T follicular helper cell (primary cell): ENCODE results near the gene F12.

Experiments
- DNase-seq: peaks from one replicate; pipeline ENCODE4 v3.0.0-alpha.2; 2020; ENCODE audit warnings: low read depth

Gene F12

DNA sequence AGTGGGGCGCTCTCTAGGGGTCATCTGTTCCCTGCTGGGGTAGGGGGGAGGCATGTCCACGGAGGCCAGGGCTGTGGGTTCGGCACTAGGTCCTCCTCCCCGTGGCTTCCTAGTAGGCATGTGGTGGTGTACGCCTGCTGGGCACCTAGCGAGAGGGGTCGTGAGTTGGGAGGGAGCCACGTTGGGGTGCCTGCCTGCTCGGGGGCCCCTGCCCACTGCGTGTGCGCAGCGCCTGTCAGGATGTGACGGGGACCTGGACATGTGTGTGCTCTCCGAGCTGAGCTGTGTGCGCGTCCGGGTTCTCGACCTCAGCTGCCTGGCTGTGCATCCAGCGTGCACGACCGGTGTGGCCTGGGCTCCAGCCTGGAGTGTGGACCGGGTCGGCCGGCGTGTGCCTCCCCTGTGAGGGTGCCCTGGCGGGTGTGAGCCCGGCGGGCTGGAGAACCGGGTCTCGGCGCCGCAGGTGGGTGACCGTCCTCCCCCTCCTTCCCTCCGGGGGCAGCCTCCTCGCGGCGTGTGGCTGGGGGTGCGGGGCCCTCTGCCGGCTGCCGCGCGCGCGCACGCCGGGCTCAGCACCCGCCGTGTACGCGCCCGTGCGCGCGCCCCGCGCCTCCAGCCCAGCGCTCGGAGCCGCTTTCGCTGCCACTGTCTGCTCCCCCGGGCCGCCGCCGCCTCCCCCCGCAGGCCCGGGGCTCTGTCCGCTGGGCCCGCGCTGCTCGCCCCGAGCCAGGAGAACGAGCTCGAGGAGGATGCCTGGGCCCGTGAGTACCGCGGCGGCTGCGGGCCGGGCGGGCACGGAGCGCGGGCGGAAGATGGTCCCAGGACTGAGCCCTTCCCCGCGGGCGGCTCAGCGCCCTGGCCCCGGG is 37.1 kb upstream of the F12 start, which contains the start of gene PRR7:
Gene PRR7 (plus strand): TSS at position 615 of the 866 bp plus-strand sequence. CDS start 8,254 bp downstream, outside the sequence.
- DNase-seq, result peak; percentile 58

DNA sequence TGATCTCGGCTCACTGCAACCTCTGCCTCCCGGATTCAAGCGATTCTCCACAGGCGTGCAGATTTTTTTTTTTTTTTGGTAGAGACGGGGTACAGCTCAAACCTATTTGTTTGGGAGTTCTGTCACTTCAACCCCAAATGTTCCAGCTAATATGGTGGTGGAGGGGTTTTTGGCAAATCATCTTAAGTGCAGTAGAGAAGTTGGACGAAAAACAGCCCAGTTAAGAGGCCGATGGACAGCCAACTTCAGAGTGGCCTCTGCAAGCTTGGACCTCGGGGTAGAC is 36.5 kb upstream of the F12 start:
- DNase-seq, result no peak

DNA sequence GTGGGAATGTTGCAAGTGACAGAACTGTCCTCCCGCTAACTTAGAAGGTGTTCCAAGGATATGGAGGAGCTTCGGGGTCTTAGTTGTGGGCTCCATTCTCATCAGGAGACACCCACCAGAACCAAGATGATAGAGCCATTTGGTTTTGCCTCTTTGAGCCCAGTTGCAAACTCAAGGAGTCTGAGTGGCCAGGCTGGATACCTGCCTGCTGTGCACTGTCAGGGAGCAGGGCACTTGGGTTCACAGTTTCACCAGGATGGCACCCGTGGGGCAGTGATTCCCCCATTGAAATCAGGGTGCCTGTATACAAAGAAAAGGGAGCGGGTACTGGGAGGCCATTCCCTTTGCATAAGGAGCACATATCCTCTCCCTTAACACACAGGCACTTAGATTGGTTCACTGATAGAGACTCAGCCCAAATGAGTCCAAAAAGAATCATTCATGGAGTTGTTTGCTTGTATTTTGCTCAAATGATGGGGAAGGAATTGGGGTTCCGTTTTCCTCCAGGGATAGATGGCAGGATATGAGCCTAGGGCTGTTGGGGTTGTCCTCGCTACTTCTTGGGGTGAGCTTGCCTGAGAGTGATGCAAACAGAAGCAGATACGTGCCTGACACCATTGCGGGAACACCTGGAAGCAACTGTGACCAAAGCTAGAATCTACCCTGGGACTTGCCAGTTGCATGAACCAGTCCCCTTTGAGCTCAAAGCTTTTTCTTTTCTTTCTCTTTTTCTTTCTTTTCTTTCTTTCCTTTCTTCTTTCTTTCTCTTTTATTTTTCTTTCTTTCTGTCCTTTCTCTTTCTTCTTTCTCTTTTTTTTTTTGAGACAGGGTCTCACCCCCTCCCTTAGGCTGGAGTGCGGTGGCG is 35.9 kb upstream of the F12 start:
- DNase-seq, result no peak

DNA sequence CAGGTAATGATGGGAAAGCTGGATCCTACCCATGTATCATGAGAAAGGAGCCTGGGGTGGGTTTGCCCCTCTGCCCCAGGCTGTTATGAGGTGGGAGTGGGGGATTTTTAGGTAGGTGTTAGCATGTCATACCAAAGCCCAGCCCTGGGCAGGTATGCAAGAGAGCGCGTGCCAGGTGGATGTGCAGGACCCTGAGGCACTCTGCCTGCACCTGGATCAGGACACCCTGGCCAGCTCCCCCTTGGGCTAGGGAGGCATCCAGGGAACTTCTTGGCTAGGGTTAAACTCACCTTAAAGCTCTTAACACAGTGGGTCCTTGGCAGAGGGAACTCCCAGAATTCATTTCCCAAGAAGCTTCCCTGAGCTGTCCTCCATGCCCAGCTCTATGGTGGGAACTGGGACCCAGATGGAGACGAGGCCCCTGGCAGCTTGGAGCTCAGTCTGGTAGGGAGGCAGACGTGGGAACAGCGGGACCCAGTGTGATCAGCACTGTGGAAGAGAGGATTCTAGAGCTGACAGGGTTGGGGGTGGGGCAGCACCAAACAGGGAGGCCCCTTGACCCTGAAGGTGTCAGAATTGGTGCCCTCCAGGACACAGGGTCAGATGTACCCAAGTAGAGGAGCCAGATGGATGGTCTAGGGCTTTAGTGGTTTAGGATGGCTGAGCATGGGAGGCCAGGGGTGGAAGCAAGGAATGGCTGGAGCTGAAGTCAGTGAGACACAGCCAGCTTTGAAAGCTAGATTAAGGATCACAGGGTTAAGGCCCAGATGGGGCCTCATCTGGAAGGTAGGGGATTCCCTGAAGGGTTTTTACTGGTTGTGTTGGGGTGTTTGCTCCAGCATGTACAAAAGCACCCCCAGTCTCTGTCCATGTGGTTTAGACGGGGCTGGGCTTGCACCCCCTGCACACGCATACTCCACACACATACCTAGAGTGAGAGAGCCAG is 35.0 kb upstream of the F12 start:
- DNase-seq, result no peak

DNA sequence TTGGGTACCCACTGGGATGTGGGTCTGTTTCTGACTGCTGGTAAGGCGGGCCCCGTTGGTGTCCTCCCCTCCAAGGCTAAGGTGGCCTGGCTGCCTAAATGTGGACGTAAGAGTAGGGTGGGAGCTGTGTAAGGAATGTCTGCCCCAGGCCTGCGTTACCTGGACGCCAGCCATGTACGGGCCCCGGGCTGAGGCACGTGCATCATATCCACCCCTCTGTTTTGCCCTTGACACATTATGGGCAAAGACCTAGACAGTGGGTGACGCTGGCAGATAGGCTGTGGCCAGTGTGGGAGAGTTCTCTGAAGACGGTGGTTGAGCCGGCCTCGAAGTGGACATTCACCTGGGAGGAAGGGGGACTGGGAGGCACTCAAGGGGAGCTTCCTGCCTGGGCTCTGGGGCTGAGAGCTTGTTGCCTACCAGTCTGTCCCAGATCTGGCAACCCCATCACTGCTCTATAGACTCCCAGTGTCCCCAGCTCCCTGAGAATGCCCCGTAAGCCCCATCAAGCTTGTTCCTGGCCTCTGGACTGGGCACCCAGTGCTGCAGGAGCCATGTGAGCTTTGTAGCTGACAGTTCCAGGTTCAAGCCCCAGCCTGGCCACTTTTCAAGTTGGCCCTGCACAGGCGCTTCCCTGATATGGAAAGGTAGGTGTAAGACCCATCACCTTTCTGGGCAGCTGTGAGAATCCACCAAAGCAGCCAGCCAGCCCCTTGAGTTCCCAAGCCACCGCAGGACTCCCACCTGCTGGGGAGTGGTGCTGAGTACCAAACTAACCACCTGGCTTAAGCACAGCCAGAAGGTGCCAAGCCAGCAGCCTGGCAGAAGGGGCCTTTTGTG is 34.0 kb upstream of the F12 start:
- no peak for DNase-seq

DNA sequence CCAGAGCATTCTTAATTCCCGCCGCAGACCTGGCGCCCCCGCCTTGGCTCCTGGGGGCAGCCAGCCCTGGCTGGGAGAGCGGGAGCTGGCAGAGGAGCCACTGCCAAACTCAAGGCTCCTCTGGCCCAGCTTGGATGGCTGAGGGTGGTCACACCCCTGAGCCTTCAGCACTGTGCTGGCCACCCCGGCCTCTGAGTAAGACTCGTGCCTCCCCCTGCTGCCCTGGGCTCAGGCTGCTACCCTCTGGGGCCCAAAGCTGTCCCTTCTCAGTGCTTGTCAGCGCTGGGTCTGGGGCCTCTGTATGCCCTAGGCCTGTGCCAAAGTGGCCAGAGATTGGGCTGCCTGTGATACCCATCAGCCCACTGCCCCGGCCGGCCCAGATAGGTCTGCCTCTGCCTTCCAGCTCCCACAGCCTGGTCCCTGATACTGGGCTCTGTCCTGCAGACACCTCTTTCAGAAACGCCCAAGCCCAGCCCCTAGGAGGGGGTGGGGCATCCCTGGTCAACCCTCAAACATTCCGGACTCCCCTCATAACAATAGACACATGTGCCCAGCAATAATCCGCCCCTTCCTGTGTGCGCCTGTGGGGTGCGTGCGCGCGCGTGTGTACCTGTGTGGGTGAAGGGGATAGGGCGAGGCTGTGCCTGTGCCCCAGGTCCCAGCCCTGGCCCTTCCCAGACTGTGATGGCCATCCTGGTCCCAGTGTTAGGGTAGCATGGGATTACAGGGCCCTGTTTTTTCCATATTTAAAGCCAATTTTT is 32.9 kb upstream of the F12 start:
- DNase-seq, result no peak

DNA sequence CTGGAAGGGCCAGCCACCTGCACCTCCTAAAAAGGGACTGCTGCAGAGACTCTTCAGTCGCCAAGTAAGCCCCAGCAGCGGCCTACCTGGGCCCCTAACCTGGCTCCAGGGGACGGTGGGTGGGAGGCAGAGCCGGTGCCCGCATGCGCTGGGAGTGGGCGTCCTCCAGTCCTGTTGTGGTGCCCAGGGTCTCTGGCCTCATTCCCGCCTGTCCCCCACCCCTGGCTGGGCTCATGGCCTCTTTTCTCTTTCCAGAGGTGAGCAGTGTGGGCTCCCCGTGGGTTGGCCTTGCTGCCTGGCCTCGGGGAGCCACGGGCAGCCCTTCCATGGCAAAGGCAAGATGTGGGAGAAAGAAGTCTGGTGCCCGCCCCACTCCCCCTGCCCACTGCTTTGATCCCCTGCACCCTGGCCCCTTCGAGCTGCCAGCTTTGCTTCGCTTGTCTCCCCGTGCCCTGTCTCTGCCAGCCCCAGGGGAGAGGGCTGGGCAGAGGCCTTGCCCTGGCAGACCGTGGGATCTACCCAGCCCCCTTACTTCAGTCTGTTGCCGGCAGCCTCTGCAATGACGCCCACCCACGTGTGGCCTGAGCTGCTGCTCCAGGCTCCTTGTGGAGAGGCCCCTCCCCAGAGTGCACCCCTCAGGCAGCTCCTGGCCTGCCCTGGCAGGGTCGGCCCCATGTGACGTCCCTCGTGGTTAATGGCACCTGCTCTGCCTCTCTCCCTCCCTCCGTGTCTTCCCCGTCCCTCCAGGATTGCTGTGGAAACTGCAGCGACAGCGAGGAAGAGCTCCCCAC is 31.8 kb upstream of the F12 start:
- DNase-seq, result no peak

DNA sequence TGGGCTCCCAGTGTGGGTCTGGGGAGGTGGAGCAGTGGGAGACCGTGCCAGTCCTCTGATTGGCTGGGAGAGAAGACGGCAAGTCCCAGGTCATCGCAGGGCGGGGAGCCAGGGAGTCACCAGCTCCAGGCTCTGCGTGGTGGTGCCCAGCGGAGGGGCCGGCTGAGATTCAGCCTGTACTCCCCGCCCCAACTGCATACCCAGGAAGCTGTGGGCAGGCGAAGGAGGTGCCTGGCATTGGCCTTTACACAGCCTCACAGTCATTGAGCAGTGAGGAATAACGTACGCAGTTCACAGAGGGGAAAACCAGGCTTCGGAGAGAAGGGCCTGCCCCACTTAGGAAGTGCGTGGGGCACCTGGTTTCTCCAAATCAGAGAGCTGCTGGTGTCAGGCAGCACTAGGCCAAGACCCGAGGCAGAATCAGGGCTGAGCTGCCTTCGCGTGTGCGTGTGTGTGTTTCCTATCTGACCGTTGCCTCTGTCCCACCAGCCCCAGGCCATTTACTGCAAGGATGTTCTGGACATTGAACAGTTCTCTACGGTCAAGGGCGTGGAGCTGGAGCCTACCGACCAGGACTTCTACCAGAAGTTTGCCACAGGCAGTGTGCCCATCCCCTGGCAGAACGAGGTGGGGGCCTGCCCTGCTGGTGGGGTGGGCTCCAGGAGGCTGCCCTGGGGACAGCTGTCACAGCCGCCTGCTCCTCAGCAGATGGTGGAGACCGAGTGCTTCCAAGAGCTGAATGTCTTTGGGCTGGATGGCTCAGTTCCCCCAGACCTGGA is 31.0 kb upstream of the F12 start:
- peak; percentile 55 for DNase-seq

DNA sequence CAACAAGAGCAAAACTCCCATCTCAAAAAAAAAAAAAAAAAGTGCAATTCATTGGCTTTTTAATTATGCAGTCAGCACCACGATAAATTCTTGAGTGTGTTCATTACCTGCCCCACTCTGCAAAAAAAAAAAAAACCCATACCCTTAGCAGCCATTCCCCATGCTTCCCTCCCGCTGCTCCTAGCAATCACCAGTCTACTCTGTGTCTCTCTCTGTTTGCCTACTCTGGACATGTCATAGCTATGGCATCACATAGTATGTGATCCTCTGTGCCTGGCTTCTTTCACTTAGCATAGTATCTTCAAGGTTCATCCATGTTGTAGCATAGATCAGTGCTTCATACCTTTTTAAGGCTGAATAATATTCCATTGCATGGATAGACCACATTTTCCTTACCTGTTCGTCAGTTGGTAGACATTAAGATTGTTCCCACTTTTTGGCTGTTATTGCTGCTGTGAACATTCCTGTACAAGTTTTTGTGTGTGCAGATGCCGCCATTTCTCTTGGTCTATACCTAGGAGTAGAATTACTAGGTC is 30.2 kb upstream of the F12 start:
- DNase-seq, result no peak

DNA sequence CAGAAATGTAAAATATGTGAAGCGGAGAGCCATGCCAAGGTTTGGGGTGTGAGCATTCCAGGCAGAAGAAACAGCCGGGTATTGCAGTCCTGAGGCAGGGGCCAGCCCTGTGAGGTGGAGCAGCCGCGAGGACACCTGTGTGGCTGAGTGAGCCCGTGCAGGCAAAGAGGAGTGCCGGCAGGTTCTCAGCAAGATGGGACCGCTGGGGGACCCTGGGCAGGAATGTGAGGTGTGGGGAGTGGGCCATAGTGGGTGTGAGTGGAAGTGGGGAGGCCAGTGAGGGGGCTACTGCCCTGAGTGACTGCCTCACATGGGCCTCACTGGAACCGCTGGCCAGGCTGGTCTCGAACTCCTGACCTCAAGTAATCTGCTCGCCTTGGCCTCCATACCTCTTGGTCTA is 29.1 kb upstream of the F12 start:
- no peak for DNase-seq

DNA sequence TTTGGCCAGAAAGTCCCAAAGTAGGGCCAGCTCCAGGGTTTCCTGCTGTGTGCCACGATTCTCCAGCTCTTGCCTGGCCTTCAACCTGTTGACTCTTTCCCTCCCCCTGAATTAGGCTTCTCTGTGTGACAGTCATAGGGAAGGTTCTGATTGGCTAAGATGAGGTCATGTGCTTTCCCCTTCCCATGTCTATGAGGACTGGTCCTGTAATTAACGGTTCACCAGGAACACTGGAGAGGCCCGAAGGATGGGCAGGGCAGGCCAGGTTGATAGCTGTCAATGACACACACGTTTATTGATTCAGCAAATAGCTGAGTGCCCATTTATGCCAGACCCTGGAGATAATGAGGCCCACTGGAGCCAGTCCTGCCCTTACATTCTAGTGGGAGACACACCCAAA is 28.3 kb upstream of the F12 start:
- DNase-seq, result no peak

DNA sequence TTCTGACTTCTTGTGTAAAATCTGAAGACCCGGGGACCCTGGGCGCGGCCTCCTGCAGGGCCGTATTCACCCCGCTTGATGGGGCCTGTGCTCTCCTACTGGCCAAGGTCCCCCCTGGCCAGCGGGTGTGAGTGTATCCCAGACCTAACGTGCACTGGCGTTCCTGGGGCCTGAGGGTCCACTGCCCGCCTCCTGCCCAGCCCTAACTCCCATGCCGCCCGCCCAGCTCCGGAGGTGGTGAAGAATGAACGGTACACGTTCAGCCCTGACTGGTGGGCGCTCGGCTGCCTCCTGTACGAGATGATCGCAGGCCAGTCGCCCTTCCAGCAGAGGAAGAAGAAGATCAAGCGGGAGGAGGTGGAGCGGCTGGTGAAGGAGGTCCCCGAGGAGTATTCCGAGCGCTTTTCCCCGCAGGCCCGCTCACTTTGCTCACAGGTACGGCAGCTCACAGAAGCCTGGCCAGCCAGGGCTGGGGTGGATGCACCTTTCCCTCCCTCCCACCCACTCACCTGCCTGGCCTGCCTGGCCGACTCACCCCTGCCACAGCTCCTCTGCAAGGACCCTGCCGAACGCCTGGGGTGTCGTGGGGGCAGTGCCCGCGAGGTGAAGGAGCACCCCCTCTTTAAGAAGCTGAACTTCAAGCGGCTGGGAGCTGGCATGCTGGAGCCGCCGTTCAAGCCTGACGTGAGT is 26.6 kb upstream of the F12 start:
- no peak for DNase-seq

DNA sequence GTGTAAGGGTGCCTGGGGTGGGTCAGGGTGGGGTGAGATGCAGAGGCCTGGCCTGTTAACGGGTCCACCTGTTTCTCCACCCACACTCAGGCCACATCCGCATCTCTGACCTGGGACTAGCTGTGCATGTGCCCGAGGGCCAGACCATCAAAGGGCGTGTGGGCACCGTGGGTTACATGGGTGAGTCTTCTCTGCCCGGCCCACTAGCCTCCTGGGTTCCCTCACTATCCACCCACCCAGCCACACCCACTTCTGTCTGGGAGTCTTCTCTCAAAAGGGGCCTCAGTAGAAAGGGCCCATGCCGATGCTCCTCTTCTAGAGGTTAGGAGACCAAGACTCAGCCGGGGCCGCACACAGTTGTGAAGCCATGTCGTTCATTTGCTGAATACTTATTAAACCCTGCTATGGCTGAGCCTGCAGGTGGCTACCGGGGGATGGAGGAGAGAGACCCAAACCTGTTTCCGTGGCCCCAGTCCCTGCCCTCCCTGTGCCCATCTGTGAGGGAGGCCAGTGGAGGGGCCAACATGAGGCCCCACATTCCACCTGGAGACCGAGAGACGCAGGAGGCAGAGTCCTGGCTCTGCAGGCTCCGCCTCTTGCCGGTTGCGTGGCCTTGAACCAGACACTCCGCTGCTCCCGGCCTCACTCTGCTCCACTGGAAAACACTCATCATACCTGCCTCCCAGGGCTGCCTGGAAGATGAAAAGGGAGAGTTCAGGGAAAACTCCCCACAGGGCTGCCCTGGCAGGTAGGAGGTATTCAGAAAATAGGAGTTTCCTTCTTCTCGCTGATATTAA is 25.8 kb upstream of the F12 start:
- DNase-seq, result no peak

DNA sequence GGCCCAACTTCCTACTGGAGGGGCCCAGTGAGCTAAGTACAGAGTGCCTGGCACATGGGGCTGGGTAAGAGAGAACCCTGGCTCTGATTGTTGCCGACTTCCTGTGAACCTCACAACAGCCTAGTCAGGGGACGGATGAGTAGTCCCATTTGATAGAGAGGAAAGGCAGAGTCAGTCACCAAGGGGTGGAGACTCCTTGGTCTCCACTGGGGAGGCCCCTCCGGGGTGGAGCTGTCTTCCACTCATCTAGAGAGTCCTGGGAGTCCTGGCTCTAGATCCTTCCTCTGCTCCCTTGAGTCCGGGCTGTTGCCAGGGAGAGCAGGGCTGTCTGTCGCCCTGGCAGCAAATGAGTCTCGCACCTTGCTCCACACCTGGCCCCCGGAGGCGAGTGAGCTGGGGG is 25.1 kb upstream of the F12 start:
- DNase-seq, result no peak

DNA sequence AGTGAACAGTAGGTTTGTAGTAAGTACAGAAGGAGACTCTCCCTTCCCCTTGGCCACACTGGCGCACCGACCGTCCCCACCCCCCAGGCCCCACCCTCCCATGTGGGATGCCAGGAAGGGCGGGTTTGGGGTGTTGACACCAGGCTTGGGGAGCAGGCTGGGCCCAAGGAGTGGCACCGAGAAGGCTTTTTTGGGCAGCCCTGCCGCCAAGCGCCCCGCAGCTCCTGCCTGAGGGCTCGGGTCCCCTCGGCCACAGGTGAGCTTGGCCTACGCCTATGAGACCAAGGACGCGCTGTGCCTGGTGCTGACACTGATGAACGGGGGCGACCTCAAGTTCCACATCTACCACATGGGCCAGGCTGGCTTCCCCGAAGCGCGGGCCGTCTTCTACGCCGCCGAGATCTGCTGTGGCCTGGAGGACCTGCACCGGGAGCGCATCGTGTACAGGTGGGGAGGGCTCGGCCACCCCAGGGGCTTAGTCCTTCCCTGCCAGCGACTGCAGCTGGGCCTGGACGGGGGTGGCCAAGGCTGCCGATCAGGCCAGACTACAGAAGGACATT is 24.4 kb upstream of the F12 start:
- no peak for DNase-seq

DNA sequence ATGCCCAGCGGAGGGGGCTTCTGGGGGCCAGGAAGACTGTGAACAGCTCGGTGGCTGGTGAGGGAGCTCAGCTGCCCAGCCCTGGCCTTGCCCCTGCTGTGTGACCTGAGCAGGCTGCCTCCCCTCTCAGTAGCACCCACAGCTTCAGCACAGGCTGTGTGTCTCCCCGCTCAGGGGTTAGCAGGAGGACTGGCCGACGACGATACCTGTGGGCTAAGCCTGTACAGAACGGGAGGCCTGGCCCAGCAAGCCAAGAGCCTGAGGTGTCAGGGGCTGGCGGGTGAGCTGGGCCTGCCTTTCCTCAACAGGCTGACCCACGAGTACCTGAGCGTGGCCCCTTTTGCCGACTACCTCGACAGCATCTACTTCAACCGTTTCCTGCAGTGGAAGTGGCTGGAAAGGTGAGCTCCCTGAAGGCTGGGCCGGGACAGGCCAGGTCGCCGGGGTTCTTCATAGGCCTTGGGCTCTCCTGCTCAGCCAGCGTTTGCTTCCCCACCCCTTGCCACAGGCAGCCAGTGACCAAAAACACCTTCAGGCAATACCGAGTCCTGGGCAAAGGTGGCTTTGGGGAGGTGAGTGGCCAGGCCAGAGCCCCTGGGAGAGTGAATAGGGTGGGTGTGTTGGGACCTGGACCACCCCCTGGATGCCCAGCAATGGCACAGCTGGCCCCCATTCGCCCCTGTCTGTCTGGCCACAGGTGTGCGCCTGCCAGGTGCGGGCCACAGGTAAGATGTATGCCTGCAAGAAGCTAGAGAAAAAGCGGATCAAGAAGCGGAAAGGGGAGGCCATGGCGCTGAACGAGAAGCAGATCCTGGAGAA is 23.7 kb upstream of the F12 start:
- no peak for DNase-seq
